Brain microvascular endothelial cell (primary cell): ENCODE results near the gene LILRB2.
"Not testable (repeated sequence)": the region's sequence is repeated elsewhere in the genome, so short reads cannot be mapped to it uniquely, and the experiment has no call there.

Experiments
- DNase-seq: peaks from one replicate; pipeline ENCODE4 v3.0.0-alpha.2; 2020
- H3K27ac ChIP-seq: fragments of 250-450 bp; sonication (Bioruptor Pico); 2 replicates; pipeline ENCODE4 v1.5.1; 2020; ENCODE audit warnings: mild to moderate bottlenecking, moderate library complexity
- H3K27me3 ChIP-seq: fragments of 250-450 bp; sonication (Bioruptor Pico); replicated peaks from 2 replicates; pipeline ENCODE4 v1.5.1; 2020; ENCODE audit warnings: mild to moderate bottlenecking
- H3K36me3 ChIP-seq: fragments of 250-450 bp; sonication (Bioruptor Pico); replicated peaks from 2 replicates; pipeline ENCODE4 v1.5.1; 2020; ENCODE audit warnings: mild to moderate bottlenecking
- H3K4me3 ChIP-seq: 2 replicates; pipeline ENCODE4 v1.5.1; 2011; ENCODE audit warnings: low read depth, mild to moderate bottlenecking, control low read depth, low read length, moderate library complexity
- in situ Hi-C: cut with HindIII; loops from 2 replicates; pipeline ENCODE4 v1.10.0; 2017; ENCODE audit warnings: low sequenced_read_pairs, low pct_ligation_motif_present
- TF ChIP-seq, protein P1 (sequence below): IDR thresholded peaks from 2 replicates; pipeline ENCODE4 v1.5.1; 2011; ENCODE audit warnings: low read depth, mild to moderate bottlenecking, moderate library complexity, low read length, control low read depth, inconsistent platforms; ENCODE audit errors: missing control alignments

LILRB2 gene

DNA sequence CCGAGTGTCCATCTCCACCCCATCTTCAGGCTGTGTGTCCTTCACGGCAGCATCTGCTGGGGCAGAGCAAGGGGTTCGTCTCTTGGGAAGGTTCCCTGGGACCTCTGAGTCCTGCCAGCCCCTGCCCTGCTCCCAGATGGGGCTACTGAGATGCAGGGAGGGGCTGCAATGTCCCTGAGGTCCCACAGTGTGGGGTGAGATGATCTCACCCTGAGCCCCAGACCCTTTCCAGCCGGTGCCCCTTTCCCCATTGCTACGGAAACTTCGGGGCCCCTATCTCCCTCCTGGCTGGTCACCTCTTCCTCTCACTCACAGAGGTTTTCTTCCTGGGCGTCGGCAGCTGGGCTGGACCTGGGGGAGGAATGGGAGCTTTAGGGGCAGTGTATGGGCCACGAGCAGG, 5.0 kb downstream of the LILRB2 start:
- in situ Hi-C loops, result no loop called here
- Histone ChIP-seq H3K27me3 (no peaks in the 10 kb centered on the region), H3K36me3 (no peaks in the 10 kb centered on the region), H3K27ac (no peak overlapping the region), H3K4me3 (no peak overlapping the region)
- TF ChIP-seq, protein P1, sequence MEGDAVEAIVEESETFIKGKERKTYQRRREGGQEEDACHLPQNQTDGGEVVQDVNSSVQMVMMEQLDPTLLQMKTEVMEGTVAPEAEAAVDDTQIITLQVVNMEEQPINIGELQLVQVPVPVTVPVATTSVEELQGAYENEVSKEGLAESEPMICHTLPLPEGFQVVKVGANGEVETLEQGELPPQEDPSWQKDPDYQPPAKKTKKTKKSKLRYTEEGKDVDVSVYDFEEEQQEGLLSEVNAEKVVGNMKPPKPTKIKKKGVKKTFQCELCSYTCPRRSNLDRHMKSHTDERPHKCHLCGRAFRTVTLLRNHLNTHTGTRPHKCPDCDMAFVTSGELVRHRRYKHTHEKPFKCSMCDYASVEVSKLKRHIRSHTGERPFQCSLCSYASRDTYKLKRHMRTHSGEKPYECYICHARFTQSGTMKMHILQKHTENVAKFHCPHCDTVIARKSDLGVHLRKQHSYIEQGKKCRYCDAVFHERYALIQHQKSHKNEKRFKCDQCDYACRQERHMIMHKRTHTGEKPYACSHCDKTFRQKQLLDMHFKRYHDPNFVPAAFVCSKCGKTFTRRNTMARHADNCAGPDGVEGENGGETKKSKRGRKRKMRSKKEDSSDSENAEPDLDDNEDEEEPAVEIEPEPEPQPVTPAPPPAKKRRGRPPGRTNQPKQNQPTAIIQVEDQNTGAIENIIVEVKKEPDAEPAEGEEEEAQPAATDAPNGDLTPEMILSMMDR, result no peak
- DNase-seq, result no peak

DNA sequence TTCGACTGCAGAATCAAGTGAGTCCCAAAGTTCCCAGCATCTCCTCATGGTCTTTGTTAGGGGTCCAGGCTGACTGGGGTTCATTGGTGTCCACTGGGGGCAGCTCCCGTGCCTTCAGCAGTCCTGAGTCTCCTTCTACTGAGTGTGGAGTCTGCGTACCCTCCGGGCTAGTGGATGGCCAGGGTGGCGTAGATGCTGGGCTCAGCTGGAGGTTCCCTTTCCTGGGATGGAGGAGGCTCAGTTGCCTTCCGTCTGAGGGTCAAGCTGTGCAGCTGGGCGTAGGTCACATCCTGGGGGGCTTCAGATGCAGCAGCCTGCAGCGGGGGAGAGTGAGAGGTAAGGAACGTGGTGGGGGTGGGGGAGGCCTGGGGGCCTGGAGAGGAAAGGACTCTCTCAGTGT, 6.4 kb downstream of the LILRB2 start:
- H3K27me3 ChIP-seq, H3K4me3 ChIP-seq, H3K36me3 ChIP-seq, H3K27ac ChIP-seq, in situ Hi-C loops, DNase-seq: not testable (repeated sequence)

DNA sequence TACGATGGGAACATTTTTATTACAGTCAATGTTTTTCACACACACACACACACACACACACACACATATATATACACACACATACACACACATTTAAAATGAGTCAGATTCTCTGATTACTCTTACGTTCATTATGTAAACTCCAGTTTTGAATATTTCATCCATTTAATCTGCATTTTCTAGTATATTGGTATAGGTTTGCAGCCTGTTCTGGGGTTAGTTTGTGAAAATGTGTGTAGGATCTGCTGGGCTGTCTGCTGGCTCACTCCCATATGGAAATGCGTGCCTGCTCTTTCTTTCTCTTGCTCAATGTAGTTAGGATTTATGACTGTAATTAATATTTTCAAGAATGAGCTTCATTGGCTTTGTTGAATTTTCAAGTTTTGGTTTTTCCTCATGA, 7.1 kb downstream of the LILRB2 start:
- in situ Hi-C loops, result no loop called here
- Histone ChIP-seq H3K4me3 (no peak overlapping the region), H3K27me3 (no peaks in the 10 kb centered on the region), H3K36me3 (no peaks in the 10 kb centered on the region), H3K27ac (no peak overlapping the region)
- no peak for DNase-seq
- TF ChIP-seq, protein P1, result no peak

DNA sequence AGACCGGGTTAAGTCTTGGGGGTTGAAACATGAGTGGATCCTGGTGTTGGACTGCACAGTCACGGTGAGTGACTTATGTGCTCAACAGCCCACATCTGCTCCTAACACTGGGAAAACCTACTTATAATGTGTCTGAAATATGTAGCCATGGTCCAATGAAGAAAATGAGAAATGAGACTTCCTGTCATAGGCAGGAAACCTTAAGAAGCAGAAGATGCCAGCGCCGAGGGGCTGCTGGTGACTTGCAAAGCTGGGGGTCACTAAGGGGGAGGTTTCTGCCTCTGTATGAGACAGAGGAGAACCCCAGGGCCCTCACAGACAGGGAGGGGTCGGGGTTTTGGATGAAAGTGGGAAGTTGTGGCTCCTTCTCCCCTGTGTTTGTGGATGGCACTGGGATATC, 8.7 kb downstream of the LILRB2 start:
- H3K36me3 ChIP-seq, DNase-seq, H3K27ac ChIP-seq, H3K27me3 ChIP-seq, H3K4me3 ChIP-seq, in situ Hi-C loops: not testable (repeated sequence)

DNA sequence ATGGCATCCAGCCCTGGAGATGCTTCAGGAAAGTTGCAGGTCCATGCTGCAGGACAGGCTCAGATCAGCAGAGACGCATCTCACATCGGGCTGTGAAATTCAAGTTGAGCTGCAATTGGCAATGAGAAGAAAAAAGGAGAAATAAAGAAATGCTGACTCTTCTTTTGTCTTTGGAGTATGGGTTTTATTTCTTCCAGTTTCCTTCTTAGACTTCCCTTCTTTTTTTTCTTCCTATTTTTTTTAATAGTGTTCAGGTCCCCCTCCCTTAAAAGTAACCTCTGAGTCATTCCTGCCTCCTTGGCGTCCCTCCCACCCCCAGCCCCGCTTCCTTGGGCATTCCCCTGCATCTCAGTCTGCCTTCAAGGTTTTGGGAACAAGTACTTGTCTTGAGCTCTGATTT, 9.3 kb downstream of the LILRB2 start:
- H3K27ac ChIP-seq, H3K27me3 ChIP-seq, in situ Hi-C loops, H3K36me3 ChIP-seq, H3K4me3 ChIP-seq, DNase-seq: not testable (repeated sequence)

DNA sequence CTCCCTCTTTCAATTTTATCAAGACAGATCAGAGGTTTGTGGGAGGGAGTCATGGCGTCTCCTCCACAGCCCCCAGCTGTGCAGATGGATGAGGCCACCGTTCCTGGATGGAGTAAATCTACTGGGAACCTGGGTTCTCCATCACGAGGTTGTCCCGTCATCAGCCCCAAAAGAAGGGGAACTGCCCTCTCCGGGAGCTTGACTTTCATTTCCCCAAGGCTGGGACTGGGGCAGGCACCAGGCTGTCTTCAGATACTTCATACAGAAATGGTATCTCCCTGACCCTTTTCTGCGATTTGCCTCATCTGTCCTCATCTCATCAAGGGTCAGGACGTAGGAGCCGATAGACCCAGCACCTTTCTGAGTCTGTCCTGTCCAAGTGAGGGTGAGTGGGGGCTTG, 9.8 kb downstream of the LILRB2 start:
- in situ Hi-C loops, result no loop called here
- no peak for DNase-seq
- Histone ChIP-seq H3K36me3 (no peaks in the 10 kb centered on the region), H3K27me3 (no peaks in the 10 kb centered on the region), H3K27ac (no peak overlapping the region), H3K4me3 (no peak overlapping the region)
- TF ChIP-seq, protein P1, result no peak

DNA sequence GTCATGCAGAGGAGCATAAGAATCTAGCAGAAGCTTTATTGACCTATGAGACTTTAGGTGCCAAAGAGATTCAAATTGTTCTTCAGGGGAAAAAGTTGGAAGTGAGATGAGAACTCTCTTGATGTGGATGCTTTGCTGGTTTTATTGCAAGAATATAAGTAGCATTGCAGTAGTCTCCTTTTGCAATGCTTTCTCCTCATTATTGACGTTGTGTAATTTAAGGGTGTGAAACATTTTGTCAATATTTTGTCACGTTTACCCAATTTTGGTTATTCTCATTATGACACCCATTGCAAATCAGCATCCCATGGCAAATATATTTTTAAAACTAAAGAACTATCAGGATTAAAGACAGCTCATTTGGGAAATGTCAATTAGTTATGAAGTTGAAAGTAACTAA, 12.0 kb downstream of the LILRB2 start:
- no peak overlapping the region for H3K4me3 ChIP-seq
- in situ Hi-C loops, result no loop called here
- no peak for DNase-seq
- TF ChIP-seq, protein P1, result no peak
- H3K36me3 ChIP-seq, result no peaks in the 10 kb centered on the region
- H3K27me3 ChIP-seq, result no peaks in the 10 kb centered on the region
- no peak overlapping the region for H3K27ac ChIP-seq
